MM.1S (cell line): ENCODE measurements around the gene PYCR2.
A peak's percentile ranks its signal among the peaks of the same experiment; 100 is the strongest.

ENCODE experiments used
- DNase-seq: peaks from one replicate; pipeline ENCODE4 v3.0.0-alpha.2; 2015
- H2AFZ ChIP-seq: fragments of 300-600 bp; sonication (generic); 2 replicates; pipeline ENCODE4 v1.6.0; 2016; ENCODE audit warnings: antibody characterized with exemption, low read length
- H3F3A ChIP-seq: fragments of 300-600 bp; sonication (generic); 2 replicates; pipeline ENCODE4 v1.6.1; 2016; ENCODE audit warnings: mild to moderate bottlenecking, antibody characterized with exemption, low read length, moderate library complexity, mixed read lengths; ENCODE audit not compliant: insufficient read depth
- H3K27ac ChIP-seq: fragments of 300-600 bp; sonication (generic); 2 replicates; pipeline ENCODE4 v1.5.1; 2016; ENCODE audit warnings: mild to moderate bottlenecking, low read length
- H3K27me3 ChIP-seq: fragments of 300-600 bp; sonication (generic); replicated peaks from 2 replicates; pipeline ENCODE4 v1.6.0; 2016; ENCODE audit warnings: low read length; ENCODE audit not compliant: insufficient read depth
- H3K36me3 ChIP-seq: fragments of 300-600 bp; sonication (generic); replicated peaks from 2 replicates; pipeline ENCODE4 v1.6.1; 2016; ENCODE audit warnings: mild to moderate bottlenecking, low read length, mixed read lengths; ENCODE audit not compliant: insufficient read depth
- H3K4me1 ChIP-seq: fragments of 300-600 bp; sonication (generic); 2 replicates; pipeline ENCODE4 v1.6.1; 2016; ENCODE audit warnings: low read length, mixed read lengths
- H3K4me2 ChIP-seq: fragments of 300-600 bp; sonication (generic); 2 replicates; pipeline ENCODE4 v1.6.0; 2016; ENCODE audit warnings: low read depth, low read length
- H3K4me3 ChIP-seq: fragments of 300-600 bp; sonication (generic); 2 replicates; pipeline ENCODE4 v1.5.1; 2016; ENCODE audit warnings: low read length, mixed read lengths
- H3K79me2 ChIP-seq: fragments of 300-600 bp; sonication (generic); 2 replicates; pipeline ENCODE4 v1.6.1; 2016; ENCODE audit warnings: mixed run types, low read length, mixed read lengths
- H3K9ac ChIP-seq: fragments of 300-600 bp; sonication (generic); 2 replicates; pipeline ENCODE4 v1.6.1; 2016; ENCODE audit warnings: low read length, mixed read lengths
- H3K9me2 ChIP-seq: fragments of 300-600 bp; sonication (generic); replicated peaks from 2 replicates; pipeline ENCODE4 v1.6.1; 2016; ENCODE audit warnings: mild to moderate bottlenecking, low read length, mixed read lengths; ENCODE audit not compliant: insufficient read depth
- H3K9me3 ChIP-seq: fragments of 300-600 bp; sonication (generic); replicated peaks from 2 replicates; pipeline ENCODE4 v1.6.1; 2016; ENCODE audit warnings: mild to moderate bottlenecking, low read length, mixed read lengths; ENCODE audit not compliant: insufficient read depth
- H4K20me1 ChIP-seq: fragments of 300-600 bp; sonication (generic); 2 replicates; pipeline ENCODE4 v1.6.1; 2016; ENCODE audit warnings: mild to moderate bottlenecking, low read length, moderate library complexity, mixed read lengths; ENCODE audit not compliant: insufficient read depth
- CTCF ChIP-seq: fragments of 300-600 bp; sonication (generic); IDR thresholded peaks from 2 replicates; pipeline ENCODE4 v1.5.1; 2016; ENCODE audit warnings: antibody characterized with exemption, low read length, mixed read lengths
- EZH2 ChIP-seq: fragments of 300-600 bp; sonication (generic); optimal IDR thresholded peaks from 2 replicates; pipeline ENCODE3; 2017; ENCODE audit warnings: low read depth, mild to moderate bottlenecking, antibody characterized with exemption, low read length, mixed read lengths
- EZH2phosphoT487 ChIP-seq: fragments of 300-600 bp; sonication (generic); IDR thresholded peaks from 2 replicates; pipeline ENCODE4 v1.6.1; 2018; ENCODE audit warnings: antibody characterized with exemption, low read length

Gene PYCR2

DNA sequence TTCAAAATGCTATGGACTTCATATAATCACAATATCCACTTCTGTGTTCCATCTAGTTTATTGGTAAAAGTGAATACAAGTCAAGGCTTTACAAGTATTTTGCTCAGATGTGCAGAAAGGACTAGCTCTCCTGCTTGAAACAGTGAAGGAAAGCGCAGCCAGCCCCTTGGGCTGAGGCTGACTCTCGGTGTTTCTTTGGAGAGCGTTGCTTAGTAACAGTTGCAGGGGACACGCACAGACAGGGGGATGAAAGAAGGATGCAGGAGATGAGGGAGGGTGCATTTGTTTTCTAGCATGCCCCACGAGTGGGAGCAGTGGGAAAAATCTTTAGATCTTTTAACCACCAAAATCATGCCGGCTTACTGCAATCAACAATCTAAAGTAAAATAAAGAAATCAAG lies 9.1 kb downstream of the PYCR2 start:
- Histone ChIP-seq H2AFZ (no peak overlapping the region), H3K4me1 (peaks cover 5% of the 10 kb centered on the region; the same call in 1 of the 2 replicates), H3K36me3 (no peaks in the 10 kb centered on the region), H3K4me3 (no peak overlapping the region), H3K27me3 (no peaks in the 10 kb centered on the region), H4K20me1 (no peaks in the 10 kb centered on the region), H3K4me2 (no peak overlapping the region), H3K27ac (no peak overlapping the region), H3K9me3 (no peaks in the 10 kb centered on the region), H3F3A (no peaks in the 10 kb centered on the region), H3K79me2 (0 out of 2 replicates have a peak, but pooled peaks cover 2% of the 10 kb centered on the region), H3K9ac (no peak overlapping the region), H3K9me2 (no peaks in the 10 kb centered on the region)
- no peak for DNase-seq
- no peak for TF ChIP-seq EZH2phosphoT487
- no peak for TF ChIP-seq CTCF
- TF ChIP-seq EZH2 = no peak

DNA sequence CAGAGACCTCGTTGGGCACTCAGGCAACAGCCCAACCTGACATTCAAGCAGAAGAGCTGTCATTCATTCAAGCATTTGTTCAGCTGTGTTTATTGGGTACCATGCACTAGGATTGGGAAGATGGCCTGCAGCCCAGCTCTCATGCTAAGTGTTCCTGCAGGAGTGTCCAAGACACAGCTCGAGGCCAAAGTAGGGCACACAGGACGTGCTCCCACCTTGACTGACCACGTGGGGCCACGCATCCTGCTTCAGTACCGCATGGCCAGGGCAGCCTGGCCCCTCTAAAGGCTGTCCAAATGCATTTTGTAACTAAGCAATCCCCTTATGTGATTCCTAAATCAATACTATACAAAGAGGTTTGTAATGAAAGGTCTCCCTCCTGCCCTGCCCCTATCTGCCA lies 9.7 kb downstream of the PYCR2 start:
- Histone ChIP-seq H3K79me2 (no peaks in the 10 kb centered on the region), H3K4me2 (no peak overlapping the region), H3K36me3 (no peaks in the 10 kb centered on the region), H2AFZ (no peak overlapping the region), H4K20me1 (no peaks in the 10 kb centered on the region), H3K27me3 (no peaks in the 10 kb centered on the region), H3K9me2 (no peaks in the 10 kb centered on the region), H3K4me3 (no peak overlapping the region), H3K27ac (no peak overlapping the region), H3F3A (no peaks in the 10 kb centered on the region), H3K4me1 (peaks cover 5% of the 10 kb centered on the region; the same call in 1 of the 2 replicates), H3K9ac (no peak overlapping the region), H3K9me3 (no peaks in the 10 kb centered on the region)
- no peak for DNase-seq
- no peak for TF ChIP-seq EZH2
- no peak for TF ChIP-seq EZH2phosphoT487
- TF ChIP-seq CTCF = no peak

GRCh38 chr1:225911191-225912130 lies 12.6 kb downstream of the PYCR2 start:
- H3K79me2 ChIP-seq = no peaks in the 10 kb centered on the region
- TF ChIP-seq EZH2 (no peak), CTCF (peak; percentile 89)
- H3K9me2 ChIP-seq = no peaks in the 10 kb centered on the region
- no peaks in the 10 kb centered on the region for H3K9me3 ChIP-seq
- peak overlapping the region; percentile 30 for H3K4me3 ChIP-seq
- peak overlapping the region; percentile 51 for H3K4me2 ChIP-seq
- H3F3A ChIP-seq = no peaks in the 10 kb centered on the region
- H3K27me3 ChIP-seq = no peaks in the 10 kb centered on the region
- H3K9ac ChIP-seq = peak overlapping the region; percentile 32; the same call in 1 of the 2 replicates
- peaks cover 5% of the 10 kb centered on the region; the same call in 1 of the 2 replicates for H3K4me1 ChIP-seq
- peak overlapping the region; percentile 51; the same call in 1 of the 2 replicates for H2AFZ ChIP-seq
- no peaks in the 10 kb centered on the region for H3K36me3 ChIP-seq
- no peak overlapping the region for H3K27ac ChIP-seq
- peak; percentile 69 for DNase-seq
- no peaks in the 10 kb centered on the region for H4K20me1 ChIP-seq
